ENCODE results near the gene HIVEP1.

Gene HIVEP1

GRCh38 chr6:12170351-12171092, 158.4 kb downstream of the HIVEP1 start:
- H3K4me3 ChIP-seq (ENCODE audit: low read length): no peak overlapping the region
- no peak overlapping the region for H3K4me2 ChIP-seq (ENCODE audit: low read length)

DNA sequence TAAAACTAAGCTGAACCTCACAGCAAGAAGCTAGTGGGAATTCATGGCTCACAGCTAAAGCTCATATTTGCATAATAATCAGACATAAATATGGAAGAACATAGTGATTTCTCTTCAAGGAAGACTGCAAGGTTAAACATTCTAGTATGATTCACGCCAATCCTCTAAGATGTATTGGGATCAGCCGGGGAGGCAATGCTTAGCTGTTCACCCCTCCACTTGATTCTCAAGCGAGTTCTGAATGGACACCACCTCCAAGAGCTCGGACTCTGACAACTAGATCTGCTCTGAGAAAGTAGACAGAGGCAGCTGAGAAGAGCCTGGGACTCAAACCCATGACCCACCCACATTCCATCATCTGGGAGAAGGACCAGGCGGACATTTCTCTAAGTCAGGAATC, 159.6 kb downstream of the HIVEP1 start:
- Histone ChIP-seq H3K9me3 (ENCODE audit: insufficient read depth, low read length) (no peaks in the 10 kb centered on the region), H3K36me3 (replicated peaks; ENCODE audit: low read depth, low read length) (no peaks in the 10 kb centered on the region), H3K79me2 (ENCODE audit: low read length) (no peaks in the 10 kb centered on the region), H3K4me2 (ENCODE audit: low read length) (no peak overlapping the region), H3K4me1 (ENCODE audit: low read length) (no peaks in the 10 kb centered on the region), H4K20me1 (ENCODE audit: insufficient read depth, low read length) (no peaks in the 10 kb centered on the region), H3K4me3 (ENCODE audit: low read length) (no peak overlapping the region), H2AFZ (ENCODE audit: low read depth, low read length) (no peak overlapping the region), H3K27ac (ENCODE audit: low read length) (no peak overlapping the region), H3K9ac (ENCODE audit: low read length) (no peak overlapping the region), H3K27me3 (ENCODE audit: low read depth, low read length) (no peaks in the 10 kb centered on the region)
- TF ChIP-seq, protein P1, sequence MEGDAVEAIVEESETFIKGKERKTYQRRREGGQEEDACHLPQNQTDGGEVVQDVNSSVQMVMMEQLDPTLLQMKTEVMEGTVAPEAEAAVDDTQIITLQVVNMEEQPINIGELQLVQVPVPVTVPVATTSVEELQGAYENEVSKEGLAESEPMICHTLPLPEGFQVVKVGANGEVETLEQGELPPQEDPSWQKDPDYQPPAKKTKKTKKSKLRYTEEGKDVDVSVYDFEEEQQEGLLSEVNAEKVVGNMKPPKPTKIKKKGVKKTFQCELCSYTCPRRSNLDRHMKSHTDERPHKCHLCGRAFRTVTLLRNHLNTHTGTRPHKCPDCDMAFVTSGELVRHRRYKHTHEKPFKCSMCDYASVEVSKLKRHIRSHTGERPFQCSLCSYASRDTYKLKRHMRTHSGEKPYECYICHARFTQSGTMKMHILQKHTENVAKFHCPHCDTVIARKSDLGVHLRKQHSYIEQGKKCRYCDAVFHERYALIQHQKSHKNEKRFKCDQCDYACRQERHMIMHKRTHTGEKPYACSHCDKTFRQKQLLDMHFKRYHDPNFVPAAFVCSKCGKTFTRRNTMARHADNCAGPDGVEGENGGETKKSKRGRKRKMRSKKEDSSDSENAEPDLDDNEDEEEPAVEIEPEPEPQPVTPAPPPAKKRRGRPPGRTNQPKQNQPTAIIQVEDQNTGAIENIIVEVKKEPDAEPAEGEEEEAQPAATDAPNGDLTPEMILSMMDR (IDR thresholded peaks at IDR 0.05; ENCODE audit: low read depth, low read length): no peak
- no peak for TF ChIP-seq EZH2phosphoT487 (IDR thresholded peaks at IDR 0.05; ENCODE audit: low read depth)

More at GRCh38 chr6:12170351-12171092, 158.4 kb downstream of the HIVEP1 start:
- Histone ChIP-seq H2AFZ (ENCODE audit: low read depth, low read length) (no peak overlapping the region), H3K4me1 (ENCODE audit: low read length) (no peaks in the 10 kb centered on the region), H3K27ac (ENCODE audit: low read length) (no peak overlapping the region), H3K9me3 (ENCODE audit: insufficient read depth, low read length) (no peaks in the 10 kb centered on the region), H3K36me3 (replicated peaks; ENCODE audit: low read depth, low read length) (no peaks in the 10 kb centered on the region), H3K27me3 (ENCODE audit: low read depth, low read length) (no peaks in the 10 kb centered on the region), H3K79me2 (ENCODE audit: low read length) (no peaks in the 10 kb centered on the region), H3K9ac (ENCODE audit: low read length) (no peak overlapping the region), H4K20me1 (ENCODE audit: insufficient read depth, low read length) (no peaks in the 10 kb centered on the region)
- no peak for TF ChIP-seq EZH2phosphoT487 (IDR thresholded peaks at IDR 0.05; ENCODE audit: low read depth)
- TF ChIP-seq, protein P1 (IDR thresholded peaks at IDR 0.05; ENCODE audit: low read depth, low read length): no peak

DNA sequence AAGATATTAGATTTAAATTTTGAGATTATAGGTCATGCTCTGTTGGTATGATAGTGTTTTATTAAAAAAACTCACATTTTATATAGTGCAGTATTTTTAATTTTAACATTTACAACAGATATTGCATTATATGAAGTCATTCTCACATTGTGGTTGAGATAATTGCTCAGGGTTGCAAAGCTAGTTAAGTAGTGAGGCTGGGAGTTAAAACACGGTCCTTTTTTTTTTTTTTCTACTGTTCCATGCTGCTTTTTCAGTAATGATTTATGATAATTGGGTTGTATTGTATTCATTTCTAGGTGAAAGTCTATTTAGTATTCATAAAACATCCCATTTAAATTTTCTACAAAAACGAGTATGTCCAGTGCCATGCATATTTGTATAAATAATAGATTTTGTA, 160.5 kb downstream of the HIVEP1 start:
- Histone ChIP-seq H3K79me2 (ENCODE audit: low read length) (no peaks in the 10 kb centered on the region), H4K20me1 (ENCODE audit: insufficient read depth, low read length) (no peaks in the 10 kb centered on the region), H3K36me3 (replicated peaks; ENCODE audit: low read depth, low read length) (no peaks in the 10 kb centered on the region), H3K27me3 (ENCODE audit: low read depth, low read length) (no peaks in the 10 kb centered on the region), H2AFZ (ENCODE audit: low read depth, low read length) (no peak overlapping the region), H3K4me2 (ENCODE audit: low read length) (no peak overlapping the region), H3K9me3 (ENCODE audit: insufficient read depth, low read length) (no peaks in the 10 kb centered on the region), H3K9ac (ENCODE audit: low read length) (no peak overlapping the region), H3K4me3 (ENCODE audit: low read length) (no peak overlapping the region), H3K27ac (ENCODE audit: low read length) (no peak overlapping the region), H3K4me1 (ENCODE audit: low read length) (no peaks in the 10 kb centered on the region)
- TF ChIP-seq EZH2phosphoT487 (IDR thresholded peaks at IDR 0.05; ENCODE audit: low read depth): no peak
- TF ChIP-seq, protein P1 (IDR thresholded peaks at IDR 0.05; ENCODE audit: low read depth, low read length): no peak

DNA sequence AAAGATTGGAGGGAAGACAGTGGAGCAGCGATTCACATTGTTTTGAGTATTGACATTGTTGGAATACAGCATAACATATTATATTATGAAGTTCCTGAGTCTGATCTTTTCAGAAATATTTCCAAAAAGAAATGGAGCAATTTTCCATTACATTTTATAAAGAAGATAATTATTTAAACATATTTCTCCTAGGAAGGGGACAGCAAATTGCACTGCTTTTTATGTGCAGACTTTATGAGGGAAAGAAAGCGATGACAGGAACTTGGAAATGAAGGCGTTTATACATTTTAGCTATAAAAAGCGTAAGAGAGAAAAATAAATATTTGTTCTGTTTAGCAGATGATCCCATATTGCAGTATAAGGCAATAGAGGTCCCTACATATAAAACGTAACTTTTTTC, 161.1 kb downstream of the HIVEP1 start:
- Histone ChIP-seq H3K27ac (ENCODE audit: low read length) (no peak overlapping the region), H3K9ac (ENCODE audit: low read length) (no peak overlapping the region), H3K27me3 (ENCODE audit: low read depth, low read length) (no peaks in the 10 kb centered on the region), H3K4me1 (ENCODE audit: low read length) (no peaks in the 10 kb centered on the region), H3K9me3 (ENCODE audit: insufficient read depth, low read length) (no peaks in the 10 kb centered on the region), H3K4me2 (ENCODE audit: low read length) (no peak overlapping the region), H3K4me3 (ENCODE audit: low read length) (no peak overlapping the region), H4K20me1 (ENCODE audit: insufficient read depth, low read length) (no peaks in the 10 kb centered on the region), H3K36me3 (replicated peaks; ENCODE audit: low read depth, low read length) (no peaks in the 10 kb centered on the region), H2AFZ (ENCODE audit: low read depth, low read length) (no peak overlapping the region), H3K79me2 (ENCODE audit: low read length) (no peaks in the 10 kb centered on the region)
- no peak for TF ChIP-seq EZH2phosphoT487 (IDR thresholded peaks at IDR 0.05; ENCODE audit: low read depth)
- TF ChIP-seq, protein P1 (IDR thresholded peaks at IDR 0.05; ENCODE audit: low read depth, low read length): no peak
